Measurements from ENCODE around the gene ACOXL.

The ACOXL gene

DNA sequence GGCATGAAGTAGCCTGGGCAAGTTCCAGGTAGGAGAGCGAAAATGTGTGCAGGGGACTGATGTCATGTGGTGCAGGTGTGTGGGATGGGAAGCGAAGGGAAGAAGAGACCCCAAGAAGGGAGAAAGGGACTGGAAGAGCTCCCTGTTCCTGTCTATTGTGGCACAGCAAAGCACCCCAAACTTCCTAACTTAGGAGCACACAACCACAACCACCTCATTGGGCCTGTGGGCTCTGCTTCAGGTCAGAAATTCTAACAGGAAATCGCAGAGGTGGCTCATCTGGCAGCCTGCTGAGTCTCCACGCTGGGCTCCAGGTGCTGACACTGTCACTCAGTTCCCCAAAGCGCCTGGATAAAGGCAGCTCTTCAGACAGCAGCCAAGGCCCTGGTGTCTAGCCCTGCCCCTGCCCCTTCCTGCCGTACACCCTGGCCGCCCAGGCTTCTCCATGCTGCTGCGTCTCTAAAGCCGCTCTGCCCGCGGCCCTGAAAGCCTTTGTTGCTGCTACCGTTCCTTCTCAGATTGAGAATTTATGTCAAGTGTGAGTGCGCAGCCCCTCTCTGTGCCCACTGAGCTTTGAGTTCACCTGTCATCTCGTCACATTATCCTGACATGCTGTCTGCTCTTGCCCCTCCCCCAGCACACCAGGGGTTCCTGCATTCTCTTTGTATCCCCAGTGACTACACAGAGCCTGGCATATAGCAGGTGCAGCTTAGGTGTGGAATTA is 248.1 kb downstream of the ACOXL start:
- DNase-seq, result no peak

- no peak for DNase-seq
Measured at GRCh38 chr2:110983133-110983532, 250.8 kb downstream of the ACOXL start.

DNA sequence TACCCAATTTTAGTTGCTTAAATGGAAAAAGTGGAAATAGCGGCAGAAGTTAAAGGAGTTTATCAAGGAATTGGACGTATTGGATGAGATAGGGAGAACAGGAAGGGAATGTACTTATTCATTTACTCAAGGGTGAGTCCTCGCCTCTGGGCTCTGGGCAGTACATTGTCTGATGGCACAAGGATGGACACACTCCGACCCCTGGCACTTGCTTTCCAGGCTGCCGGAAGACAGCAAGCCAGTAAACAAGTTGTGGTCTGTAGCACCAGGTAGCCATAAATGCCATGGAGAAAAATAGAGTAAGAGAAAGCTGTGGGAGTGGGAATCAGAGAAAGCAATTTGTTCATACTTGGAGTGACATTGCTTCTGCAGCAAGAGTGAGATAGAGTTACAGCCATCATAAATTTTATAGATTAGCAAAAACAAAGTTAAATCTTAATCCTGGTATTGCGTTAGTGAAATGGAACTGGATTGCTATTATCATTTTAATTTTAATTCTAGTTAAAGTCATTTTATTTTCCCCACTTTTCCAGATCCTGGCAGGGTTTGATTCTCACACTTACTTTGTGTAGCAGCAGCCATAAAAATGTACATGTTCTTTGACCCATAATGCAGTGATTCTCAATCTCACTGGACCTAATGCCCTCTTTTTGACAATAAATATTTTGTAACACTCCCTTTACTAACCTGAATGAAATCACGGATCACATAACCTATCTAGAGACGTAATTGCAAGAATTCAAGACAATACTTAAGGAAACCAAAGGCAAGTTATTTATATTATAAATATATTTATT is 252.5 kb downstream of the ACOXL start:
- no peak for DNase-seq

- no peak for DNase-seq
Measured at GRCh38 chr2:110990440-110990839, 258.1 kb downstream of the ACOXL start.

DNA sequence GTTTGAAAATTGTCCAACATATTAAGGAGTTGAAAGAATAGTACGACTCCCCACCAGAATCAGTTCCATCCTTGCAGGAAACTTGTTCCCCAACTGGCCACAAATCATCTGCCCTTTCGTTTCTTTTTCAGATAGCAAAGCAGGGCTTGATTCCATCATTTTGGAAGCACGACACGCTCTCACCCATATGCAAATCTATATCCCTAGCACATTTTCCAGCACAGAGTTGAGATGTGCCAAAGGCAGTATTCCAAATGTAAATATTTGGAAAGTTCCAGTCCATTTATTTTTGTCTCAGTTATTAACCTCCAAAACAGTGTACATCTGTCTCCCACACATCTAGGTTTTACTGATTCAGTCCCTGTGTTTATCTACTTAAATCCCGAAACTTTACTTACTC is 259.5 kb downstream of the ACOXL start:
- no peak for DNase-seq

DNA sequence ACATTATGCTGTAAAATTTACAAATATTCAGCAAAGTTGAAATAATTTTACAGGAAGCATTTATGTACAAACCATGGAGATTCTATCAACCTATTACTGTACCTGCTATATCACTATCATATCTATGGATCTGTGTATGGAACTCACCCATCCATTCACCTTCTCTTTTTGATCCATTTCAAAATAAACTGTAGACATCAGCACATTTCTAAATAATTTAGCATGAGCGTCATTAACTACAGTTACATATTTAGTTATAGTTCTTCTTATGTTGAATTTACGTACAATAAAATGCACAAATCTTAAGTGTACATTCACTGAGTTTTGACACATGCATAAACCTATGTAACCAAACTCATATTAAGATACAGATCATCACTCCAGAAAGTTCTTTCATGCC is 260.5 kb downstream of the ACOXL start:
- no peak for DNase-seq

GRCh38 chr2:110993557-110994231 is 261.3 kb downstream of the ACOXL start:
- no peak for DNase-seq

DNA sequence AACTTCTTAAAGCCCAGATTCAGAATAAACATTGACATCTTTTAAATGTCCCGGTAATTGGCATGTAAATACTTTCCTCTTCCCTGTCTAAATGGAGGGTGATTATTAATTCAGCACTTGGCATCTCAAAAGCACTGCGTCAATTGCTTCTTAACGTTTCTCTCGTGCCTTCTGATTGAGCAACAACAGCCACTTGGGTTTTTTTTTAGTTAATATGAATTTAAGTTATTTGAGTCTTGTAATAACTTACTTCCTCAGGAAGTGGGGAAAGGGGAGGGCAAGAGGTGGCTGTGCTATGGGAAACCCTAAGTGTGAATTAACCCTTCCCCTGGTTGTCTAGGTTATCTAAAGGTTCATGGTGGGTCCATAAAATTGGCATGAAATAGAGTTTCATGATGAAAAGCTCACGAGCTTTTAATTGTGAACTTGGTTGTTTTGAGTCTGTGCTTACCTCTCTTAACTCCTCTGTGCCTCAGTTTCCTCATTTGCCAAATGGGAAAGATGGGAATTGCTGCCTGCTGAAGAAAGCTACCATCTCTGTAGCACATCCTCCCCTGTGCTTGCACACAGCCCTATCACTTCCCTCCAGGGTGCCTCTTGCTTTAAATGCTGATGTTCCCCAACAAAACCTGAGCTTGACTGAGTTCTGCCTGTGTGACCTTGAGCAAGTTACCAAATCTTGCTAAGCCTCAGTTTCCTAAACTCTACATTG is 262.0 kb downstream of the ACOXL start:
- no peak for DNase-seq

DNA sequence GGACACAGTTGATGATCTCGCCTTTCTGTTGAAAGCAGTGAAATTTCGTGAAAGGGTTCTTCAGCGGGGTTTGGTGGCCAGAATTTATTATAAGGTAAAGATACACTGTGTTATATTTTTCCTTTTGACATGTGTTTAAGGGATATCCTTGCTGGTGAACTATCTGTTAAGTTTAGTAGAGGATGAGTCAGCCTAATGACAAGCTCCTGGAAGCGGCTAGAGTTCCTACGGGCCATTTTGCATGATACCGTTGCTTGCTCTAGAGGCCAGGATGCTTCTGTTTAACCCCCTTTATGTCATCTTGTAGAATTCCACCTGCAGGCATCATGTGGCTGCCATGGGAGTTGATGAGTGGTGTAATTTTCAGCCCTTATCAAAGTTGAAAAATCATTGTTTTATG is 263.5 kb downstream of the ACOXL start:
- no peak for DNase-seq

DNA sequence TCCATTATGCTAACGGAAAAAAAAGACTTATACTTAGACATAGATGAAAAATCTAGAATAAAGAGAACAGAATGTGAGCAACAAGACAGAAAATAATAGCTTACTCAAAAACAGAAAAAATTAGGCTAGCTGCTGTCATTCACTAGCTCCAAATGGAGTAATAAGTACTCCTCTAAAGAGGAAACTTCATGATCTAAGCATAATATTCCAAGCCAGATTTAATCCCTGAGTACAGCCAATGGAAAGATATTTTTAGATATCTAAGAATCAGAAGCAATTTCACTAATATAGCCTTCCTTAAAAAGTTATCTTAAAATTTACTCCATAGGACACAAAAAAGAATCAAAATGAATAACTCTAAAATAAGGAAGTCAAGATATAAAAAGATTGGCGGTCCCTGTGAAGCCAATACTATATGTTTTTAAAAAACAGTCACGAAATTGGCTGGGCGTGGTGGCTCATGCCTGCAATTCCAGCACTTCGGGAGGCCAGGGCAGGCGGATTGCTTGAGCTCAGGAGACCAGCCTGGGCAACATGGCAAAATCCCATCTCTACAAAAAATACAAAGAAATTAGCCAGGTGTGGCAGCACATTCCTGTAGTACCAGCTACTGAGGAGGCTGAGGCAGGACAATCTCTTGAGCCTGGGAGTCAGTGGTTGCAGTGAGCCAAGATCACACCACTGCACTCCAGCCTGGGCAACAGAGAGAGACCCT is 265.1 kb downstream of the ACOXL start:
- DNase-seq, result no peak

DNA sequence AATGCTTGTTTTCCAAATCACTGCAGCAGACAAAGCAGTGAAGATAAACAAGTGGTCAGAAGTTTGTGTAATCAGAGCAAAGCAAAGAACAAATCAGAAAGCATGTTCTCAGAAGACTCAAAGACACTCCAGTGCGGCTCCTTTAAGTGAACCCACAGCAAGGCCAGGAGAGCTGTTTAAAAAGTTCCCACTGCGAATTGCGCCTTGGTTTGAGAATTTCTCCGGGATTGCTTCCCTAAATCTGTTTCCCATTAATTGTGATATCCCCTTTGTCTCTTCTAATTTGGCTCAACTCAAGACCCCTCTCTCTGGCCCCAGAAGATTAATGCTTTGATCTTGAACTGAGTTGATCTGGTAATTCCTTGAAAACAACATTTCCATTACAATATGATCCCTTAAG is 265.9 kb downstream of the ACOXL start:
- no peak for DNase-seq

GRCh38 chr2:110999626-111000025 is 267.3 kb downstream of the ACOXL start:
- DNase-seq, result no peak

GRCh38 chr2:111005307-111005706 is 272.9 kb downstream of the ACOXL start:
- no peak for DNase-seq

- DNase-seq, result no peak
Measured at GRCh38 chr2:111005821-111006220, 273.4 kb downstream of the ACOXL start.

GRCh38 chr2:111007757-111008688 is 275.6 kb downstream of the ACOXL start:
- no peak for DNase-seq

DNA sequence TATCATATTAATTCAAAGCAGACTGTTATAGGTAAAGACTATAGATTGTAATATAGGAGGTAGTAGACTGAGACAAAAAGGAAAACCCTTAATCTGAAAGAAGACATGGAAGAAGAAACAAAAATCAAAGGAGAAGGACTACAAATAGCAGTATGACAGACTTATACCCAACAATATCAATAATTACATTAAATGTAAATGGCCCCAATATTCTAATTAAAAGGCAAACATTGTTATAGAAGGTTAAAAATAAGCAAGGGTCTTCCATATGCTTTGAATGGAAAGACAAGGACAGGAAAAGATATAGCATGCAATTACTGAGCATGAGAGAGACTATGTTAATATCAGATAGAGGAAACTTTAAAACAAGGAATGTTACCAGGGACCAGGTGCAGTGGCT is 278.8 kb downstream of the ACOXL start:
- no peak for DNase-seq

- DNase-seq, result no peak
Measured at GRCh38 chr2:111015283-111015995, 283.1 kb downstream of the ACOXL start.

- no peak for DNase-seq
Measured at GRCh38 chr2:111017034-111017622, 284.8 kb downstream of the ACOXL start.

- DNase-seq, result no peak
Measured at GRCh38 chr2:111017909-111018308, 285.5 kb downstream of the ACOXL start.

GRCh38 chr2:111019381-111019780 is 287.0 kb downstream of the ACOXL start:
- DNase-seq, result no peak
